A549 (cell line): ENCODE results near the gene RPN2. TPM values are rescaled to one million over a fixed set of nuclear protein-coding genes. Genes with fewer than 3 reads are reported as not detected.
A peak's percentile ranks its signal among the peaks of the same experiment; 100 is the strongest.

ENCODE experiments used
- ATAC-seq, 2 experiments: fragments of 200-7000 bp in 1 of 2; fragments of >200 bp in 1 of 2; cut with Nextera tagmentation in 1 of 2; cut with Tn5 transposase in 1 of 2; 3 replicates each; pipeline versions ENCODE4 v1.8.0 to v1.9.1; 2018 to 2020; ENCODE audit warnings: mild to moderate bottlenecking in 1 of 2, moderate library complexity in 1 of 2
- CTCF ChIA-PET: fragments of 300-600 bp; sonication (Branson Sonifier 250); formaldehyde crosslinking; extraction: SDS; loops from one replicate; lab custom pipeline; 2021; ENCODE audit warnings: antibody characterized with exemption, inconsistent platforms; lab: Yijun Ruan, JAX
- POLR2A ChIA-PET: fragments of 350-600 bp; formaldehyde crosslinking; extraction: SDS; loops from one replicate; lab custom pipeline; 2021; ENCODE audit warnings: antibody characterized with exemption, inconsistent platforms; lab: Yijun Ruan, JAX
- DNase-seq, 2 experiments: peaks; one replicate each; pipeline versions ENCODE4 v3.0.0 to v3.0.0-alpha.2; 2011 to 2016; ENCODE audit warnings: low read depth in 1 of 2, low spot score in 1 of 2
- FAIRE-seq: peaks from 2 replicates; lab custom pipeline; 2011; peaks lifted over from hg19 to GRCh38; lab: Jason Lieb, UNC
- H3K27ac ChIP-seq, 2 experiments: fragments of >200 bp; sonication (Bioruptor Twin); formaldehyde crosslinking; 3 replicates each; pipeline ENCODE4 v1.5.1; 2016 to 2017
- H3K4me1 ChIP-seq: fragments of >200 bp; sonication (Bioruptor Twin); formaldehyde crosslinking; 3 replicates; pipeline ENCODE4 v1.6.1; 2016
- H3K4me2 ChIP-seq: fragments of >200 bp; sonication (Bioruptor Twin); formaldehyde crosslinking; 3 replicates; pipeline ENCODE4 v1.6.1; 2016
- H3K4me3 ChIP-seq: fragments of >200 bp; sonication (Bioruptor Twin); formaldehyde crosslinking; 3 replicates; pipeline ENCODE4 v1.5.1; 2016
- H3K9me3 ChIP-seq: fragments of >200 bp; sonication (Bioruptor Twin); formaldehyde crosslinking; 3 replicates; pipeline ENCODE4 v1.6.1; 2016
- ATOH8 ChIP-seq: fragments of 250-450 bp; sonication (Bioruptor Pico); IDR thresholded peaks from 2 replicates; pipeline ENCODE4 v1.5.0; 2020; ENCODE audit warnings: low read depth, mild to moderate bottlenecking, moderate library complexity
- BCL3 ChIP-seq: fragments of >200 bp; sonication (Bioruptor Twin); formaldehyde crosslinking; IDR thresholded peaks from 3 replicates; pipeline ENCODE4 v1.6.1; 2016
- CBX2 ChIP-seq: fragments of 200-600 bp; sonication (generic); IDR thresholded peaks from 2 replicates; pipeline ENCODE4 v1.6.1; 2016; ENCODE audit warnings: low read depth, mild to moderate bottlenecking, borderline replicate concordance
- CHD2 ChIP-seq: fragments of 150-350 bp; IDR thresholded peaks from 2 replicates; pipeline ENCODE4 v1.6.1; 2014; ENCODE audit warnings: low read length; ENCODE audit not compliant: partially characterized antibody
- CHD4 ChIP-seq: fragments of 200-600 bp; sonication (generic); IDR thresholded peaks from 2 replicates; pipeline ENCODE4 v1.6.1; 2016; ENCODE audit warnings: antibody characterized with exemption, mild to moderate bottlenecking, borderline replicate concordance
- CTCF ChIP-seq: fragments of >200 bp; sonication (Bioruptor Twin); formaldehyde crosslinking; IDR thresholded peaks from 3 replicates; pipeline ENCODE4 v1.5.1; 2016
- EHMT2 ChIP-seq: fragments of 200-600 bp; sonication (generic); IDR thresholded peaks from 2 replicates; pipeline ENCODE4 v1.6.1; 2016; ENCODE audit warnings: antibody characterized with exemption, low read depth, mild to moderate bottlenecking, moderate library complexity
- EP300 ChIP-seq, 2 experiments: fragments of >200 bp; sonication (Bioruptor Twin); formaldehyde crosslinking; IDR thresholded peaks; 2 replicates in 1 of 2; 3 replicates in 1 of 2; pipeline ENCODE4 v1.6.1; 2016 to 2017
- FOSB ChIP-seq: fragments of 250-450 bp; sonication (Bioruptor Pico); IDR thresholded peaks from 2 replicates; pipeline ENCODE4 v1.5.0; 2020; ENCODE audit warnings: mild to moderate bottlenecking, moderate library complexity
- FOSL2 ChIP-seq, 2 experiments: fragments of 450-650 bp in 1 of 2; fragments of >200 bp in 1 of 2; sonication (Bioruptor Twin) in 1 of 2; formaldehyde crosslinking; IDR thresholded peaks; 2 replicates each; pipeline versions ENCODE4 v1.5.0 to v1.6.1; 2016 to 2020; ENCODE audit warnings: mild to moderate bottlenecking in 1 of 2, moderate library complexity in 1 of 2
- HES2 ChIP-seq: fragments of >200 bp; sonication (Bioruptor Twin); formaldehyde crosslinking; IDR thresholded peaks from 2 replicates; pipeline ENCODE4 v1.6.1; 2016
- HOXA7 ChIP-seq: fragments of 250-450 bp; sonication (Bioruptor Pico); IDR thresholded peaks from 2 replicates; pipeline ENCODE4 v1.5.0; 2020; ENCODE audit warnings: mild to moderate bottlenecking, moderate library complexity
- HOXB5 ChIP-seq: fragments of 250-450 bp; sonication (Bioruptor Pico); IDR thresholded peaks from 2 replicates; pipeline ENCODE4 v1.5.0; 2020; ENCODE audit warnings: mild to moderate bottlenecking, moderate library complexity
- KDM5A ChIP-seq: fragments of 200-600 bp; sonication (generic); IDR thresholded peaks from 2 replicates; pipeline ENCODE4 v1.6.1; 2016; ENCODE audit warnings: antibody characterized with exemption, mild to moderate bottlenecking
- MAFK ChIP-seq: fragments of 450-650 bp; IDR thresholded peaks from 2 replicates; pipeline ENCODE4 v1.6.1; 2014; ENCODE audit not compliant: partially characterized antibody
- MAX ChIP-seq: IDR thresholded peaks from 2 replicates; pipeline ENCODE4 v1.6.1; 2012
- MYC ChIP-seq: IDR thresholded peaks from 2 replicates; pipeline ENCODE4 v1.6.1; 2012; ENCODE audit warnings: mild to moderate bottlenecking, inconsistent platforms, low read length, improper control_type of control experiment, borderline replicate concordance
- NPAS2 ChIP-seq: fragments of 250-450 bp; sonication (Bioruptor Pico); IDR thresholded peaks from 2 replicates; pipeline ENCODE4 v1.8.0; 2022; ENCODE audit warnings: mild to moderate bottlenecking, moderate library complexity, borderline replicate concordance
- PBX3 ChIP-seq: IDR thresholded peaks from 2 replicates; pipeline ENCODE4 v1.6.1; 2012
- POLR2A ChIP-seq: IDR thresholded peaks from 2 replicates; pipeline ENCODE4 v1.6.1; 2012; ENCODE audit warnings: mild to moderate bottlenecking, low read length
- POLR2AphosphoS2 ChIP-seq: conservative IDR thresholded peaks from 2 replicates; pipeline ENCODE4 v1.6.1; 2012; ENCODE audit warnings: low read length, improper control_type of control experiment, inconsistent platforms
- RARB ChIP-seq: fragments of 250-450 bp; sonication (Bioruptor Pico); IDR thresholded peaks from 2 replicates; pipeline ENCODE4 v1.8.0; 2021; ENCODE audit warnings: mild to moderate bottlenecking, moderate library complexity
- REST ChIP-seq: fragments of 200-600 bp; sonication (generic); IDR thresholded peaks from 2 replicates; pipeline ENCODE4 v1.6.1; 2016; ENCODE audit warnings: antibody characterized with exemption, mild to moderate bottlenecking, moderate library complexity
- SREBF2 ChIP-seq: fragments of 450-650 bp; IDR thresholded peaks from 2 replicates; pipeline ENCODE4 v1.6.1; 2014; ENCODE audit warnings: mild to moderate bottlenecking, moderate library complexity
- TFCP2L1 ChIP-seq: fragments of 250-450 bp; sonication (Bioruptor Pico); IDR thresholded peaks from 2 replicates; pipeline ENCODE4 v1.5.0; 2021; ENCODE audit warnings: mild to moderate bottlenecking
- ZC3H11A ChIP-seq: fragments of 450-650 bp; IDR thresholded peaks from 2 replicates; pipeline ENCODE4 v1.6.1; 2014; ENCODE audit warnings: antibody characterized with exemption, mild to moderate bottlenecking
- ZFP36 ChIP-seq: fragments of 450-650 bp; IDR thresholded peaks from 2 replicates; pipeline ENCODE4 v1.6.1; 2014; ENCODE audit warnings: borderline replicate concordance; ENCODE audit not compliant: partially characterized antibody
- ZNF302 ChIP-seq: fragments of 250-450 bp; sonication (Bioruptor Pico); IDR thresholded peaks from 2 replicates; pipeline ENCODE4 v1.9.0; 2021; ENCODE audit warnings: inconsistent platforms, mild to moderate bottlenecking, moderate library complexity
- ZSCAN20 ChIP-seq: fragments of 250-450 bp; sonication (Bioruptor Pico); IDR thresholded peaks from 2 replicates; pipeline ENCODE4 v1.8.0; 2022; ENCODE audit warnings: mild to moderate bottlenecking, moderate library complexity
- WGBS: methylation state at CpG from one replicate; pipeline ENCODE4 v1.1.6; 2017; ENCODE audit errors: missing lambda C conversion rate; 5-methylcytosine and 5-hydroxymethylcytosine counted together
- polyA minus RNA-seq: library from RNA; depleted of rRNA, polyadenylated mRNA; stranded (reverse); fragments of >200 nt; gene quantifications from 2 replicates; pipeline ENCODE4 v1.2.3, GENCODE V29; 2011; rRNA and poly(A)+ RNA removed
- polyA plus RNA-seq, 4 experiments: library from polyadenylated mRNA; depleted of rRNA in 3 of 4; stranded (reverse); fragments of >200 nt; fragmentation: RNase III in 1 of 4; extraction: RNeasy Plus Mini Kit Qiagen cat#74134 plus additional on column Dnase treatment in 1 of 4; gene quantifications; 2 replicates in 3 of 4; 3 replicates in 1 of 4; pipeline ENCODE4 v1.2.3, GENCODE V29; 2011 to 2017

Gene RPN2
- polyA plus RNA-seq (2011; rRNA removed) (391 and 485 TPM in 2 replicates), polyA plus RNA-seq (2017; fragmentation: RNase III; extraction: RNeasy Plus Mini Kit Qiagen cat#74134 plus additional on column Dnase treatment) (282 to 292 TPM (median 288 TPM) in 3 replicates), polyA minus RNA-seq (324 and 365 TPM in 2 replicates)
- 260 and 323 TPM in 2 replicates for polyA plus RNA-seq (2012; cell fraction: cytosol; rRNA removed)
- polyA plus RNA-seq (2012; cell fraction: nucleus; rRNA removed) = 384 and 411 TPM in 2 replicates

GRCh38 chr20:37178839-37179682, at the start of gene RPN2, which contains the start of gene MROH8:
TSS of gene RPN2 (plus strand) at chr20:37179330. CDS start at chr20:37179357, 27 bp downstream.
TSS of gene MROH8 (minus strand) at chr20:37179548.
- FAIRE-seq (no peak), DNase-seq (peak; percentile 93 to 98), ATAC-seq (peak; percentile 98)
- Histone ChIP-seq H3K9me3 (no peaks in the 10 kb centered on the region), H3K4me1 (peaks cover 14% of the 10 kb centered on the region), H3K4me2 (peak within 1 kb of the TSS; percentile 88), H3K4me3 (peak within 1 kb of the TSS; percentile 82), H3K27ac (peak within 1 kb of the TSS; percentile 92 to 99)
- WGBS = 0% methylated on average over 14 of the region's 80 CpGs
- ChIA-PET POLR2A (interaction anchor here (0.5 to 2.1 kb wide), 13 partner anchors 11 to 1239 kb away, joined by 3 to 9 read pairs (median 3); partner anchors contain the start of gene RBL1), CTCF (interaction anchor here (0.6 to 3.8 kb wide), 8 partner anchors 12 to 359 kb away, joined by 3 to 32 read pairs (median 4); no protein-coding TSS in a partner anchor)
- no peak for TF ChIP-seq EHMT2
- TF ChIP-seq FOSB (CRISPR knock-in tag) = no peak
- no peak; the same call in 1 of the 2 replicates for TF ChIP-seq REST
- TF ChIP-seq MAX = peak; percentile 77
- TF ChIP-seq ZC3H11A = no peak
- TF ChIP-seq FOSL2 (IDR thresholded peaks at IDR 0.05) = no peak
- TF ChIP-seq FOSL2 (CRISPR knock-in tag; IDR thresholded peaks at IDR 0.05) = no peak
- TF ChIP-seq MYC = peak; percentile 44; the same call in 1 of the 2 replicates
- no peak for TF ChIP-seq POLR2AphosphoS2
- TF ChIP-seq POLR2A = peak; percentile 56
- no peak for TF ChIP-seq CHD4
- no peak for TF ChIP-seq HOXA7 (CRISPR knock-in tag)
- no peak for TF ChIP-seq CBX2
- TF ChIP-seq NPAS2 = no peak
- TF ChIP-seq ZNF302 = no peak
- TF ChIP-seq RARB (CRISPR knock-in tag) = no peak
- TF ChIP-seq HES2 = no peak
- TF ChIP-seq CTCF = no peak
- TF ChIP-seq SREBF2 = peak; percentile 21; the same call in 1 of the 2 replicates
- TF ChIP-seq ZFP36 = no peak
- no peak for TF ChIP-seq ATOH8 (CRISPR knock-in tag)
- TF ChIP-seq TFCP2L1 = 0 out of 2 replicates have a peak, but pooled peaks have one; percentile 55
- TF ChIP-seq CHD2 = no peak
- peak; percentile 84; the same call in 1 of the 3 replicates for TF ChIP-seq BCL3
- no peak for TF ChIP-seq ZSCAN20 (CRISPR knock-in tag)
- peak; percentile 98 for TF ChIP-seq PBX3
- TF ChIP-seq HOXB5 (CRISPR knock-in tag) = no peak
- TF ChIP-seq EP300 (IDR thresholded peaks at IDR 0.05) = no peak
- no peak for TF ChIP-seq MAFK
- 0 out of 2 replicates have a peak, but pooled peaks have one; percentile 37 for TF ChIP-seq KDM5A
